ENCODE results near the gene CP. TPM values are rescaled to one million over a fixed set of nuclear protein-coding genes. Genes with fewer than 3 reads are reported as not detected.
A peak's percentile ranks its signal among the peaks of the same experiment; 100 is the strongest.

Gene CP
- total and polyA plus RNA-seq, 9 of the 15 experiments (the other 6 are each of a cell fraction or from before 2014, with no cell fraction given): 0.30 to 0.75 TPM; not detected in 7

- WGBS (ENCODE audit: insufficient coverage, low coverage, missing lambda C conversion rate): 2% methylated on average over 3 of the region's 3 CpGs
Observed at GRCh38 chr3:149203758-149204157, 17.9 kb downstream of the CP start.

GRCh38 chr3:149199474-149199873 lies 22.2 kb downstream of the CP start:
- H3K4me2 ChIP-seq (ENCODE audit: insufficient read depth, low read length): no peak overlapping the region
- intact Hi-C loops (cut with micrococcal nuclease) (no loop called here), in situ Hi-C loops (cut with MboI) (no loop called here)

More at GRCh38 chr3:149203758-149204157, 17.9 kb downstream of the CP start:
- H3K4me3 ChIP-seq: no peak overlapping the region
- ChIA-PET CTCF (ENCODE audit: low intra/inter-chr PET ratio) (no interaction called here), POLR2A (interaction anchor here (0.5 to 0.6 kb wide), 2 partner anchors 12 to 1802 kb away, joined by 3 read pairs; no protein-coding TSS in a partner anchor)
- no peaks in the 10 kb centered on the region for H3K4me1 ChIP-seq (replicated peaks in 1 of 2; ENCODE audit: control insufficient read depth in 2 of 2, insufficient read depth in 2 of 2, low read length in 2 of 2)
- H3K9ac ChIP-seq (ENCODE audit: insufficient read depth in 1 of 2, low read depth in 2 of 2, low read length in 2 of 2): no peak overlapping the region
- H3K9me1 ChIP-seq (ENCODE audit: control insufficient read depth, insufficient read depth, low read length): no peaks in the 10 kb centered on the region
- H4K20me1 ChIP-seq (replicated peaks; ENCODE audit: control insufficient read depth, insufficient read depth, low read length): no peaks in the 10 kb centered on the region
- H3K36me3 ChIP-seq (ENCODE audit: control insufficient read depth, insufficient read depth, low read length): no peaks in the 10 kb centered on the region
- in situ Hi-C loops (cut with MboI): no loop called here
- no peaks in the 10 kb centered on the region for H3K9me3 ChIP-seq (replicated peaks; ENCODE audit: control insufficient read depth, insufficient read depth, low read depth, low read length)
- H3K27me3 ChIP-seq (ENCODE audit: control insufficient read depth in 2 of 2, insufficient read depth in 2 of 2, low read length in 2 of 2): peaks cover 12 to 20% of the 10 kb centered on the region in 2 experiments; a peak in 4 of 5 replicates
- no peak overlapping the region for H2AFZ ChIP-seq (ENCODE audit: low read depth, low read length)
- FAIRE-seq (no peak), ATAC-seq (no peak), DNase-seq (ENCODE audit: extremely low read depth in 1 of 4, low spot score in 3 of 4) (no peak)
- H3K4me2 ChIP-seq (ENCODE audit: insufficient read depth, low read length): no peak overlapping the region
- H3K27ac ChIP-seq (ENCODE audit: extremely low read depth, low read depth, low read length): no peak overlapping the region
- TF ChIP-seq BDP1 (IDR thresholded peaks at IDR 0.05; ENCODE audit: insufficient read depth, insufficient read length) (no peak), NCOR1 (IDR thresholded peaks at IDR 0.05) (no peak), NRF1 (conservative IDR thresholded peaks at IDR 0.05 in 1 of 2, IDR thresholded peaks at IDR 0.05 in 1 of 2) (no peak)
- intact Hi-C loops (cut with micrococcal nuclease): no loop called here
- no peaks in the 10 kb centered on the region for H3K79me2 ChIP-seq (ENCODE audit: control insufficient read depth, insufficient read depth, low read length)
- BruUV-seq (replicated peaks): no TSS peak

More at GRCh38 chr3:149199474-149199873, 22.2 kb downstream of the CP start:
- H3K27ac ChIP-seq (ENCODE audit: extremely low read depth, low read depth, low read length): no peak overlapping the region
- peak; percentile 83 for TF ChIP-seq ZNF766 (CRISPR knock-in tag; conservative IDR thresholded peaks at IDR 0.05)
- TF ChIP-seq NFIC (IDR thresholded peaks at IDR 0.05): peak; percentile 75
- TF ChIP-seq MEIS2 (IDR thresholded peaks at IDR 0.05; ENCODE audit: partially characterized antibody): peak; percentile 62
- no peak for TF ChIP-seq RBM22 (IDR thresholded peaks at IDR 0.05; ENCODE audit: low read depth, low read length, poor library complexity, severe bottlenecking)
- no peak for TF ChIP-seq PBX2 (CRISPR knock-in tag; IDR thresholded peaks at IDR 0.05; ENCODE audit: low read depth)
- TF ChIP-seq PBX2 (tag; conservative IDR thresholded peaks at IDR 0.05; ENCODE audit: low read depth): peak; percentile 50
- peaks cover 15 to 23% of the 10 kb centered on the region in 2 experiments; a peak in 4 of 5 replicates for H3K27me3 ChIP-seq (ENCODE audit: control insufficient read depth in 2 of 2, insufficient read depth in 2 of 2, low read length in 2 of 2)
- no peaks in the 10 kb centered on the region for H3K9me1 ChIP-seq (ENCODE audit: control insufficient read depth, insufficient read depth, low read length)
- H3K4me3 ChIP-seq: no peak overlapping the region
- FAIRE-seq: no peak
- no peaks in the 10 kb centered on the region for H3K79me2 ChIP-seq (ENCODE audit: control insufficient read depth, insufficient read depth, low read length)
- H3K9ac ChIP-seq (ENCODE audit: insufficient read depth in 1 of 2, low read depth in 2 of 2, low read length in 2 of 2): no peak overlapping the region
- no peaks in the 10 kb centered on the region for H3K9me3 ChIP-seq (replicated peaks; ENCODE audit: control insufficient read depth, insufficient read depth, low read depth, low read length)
- no peaks in the 10 kb centered on the region for H4K20me1 ChIP-seq (replicated peaks; ENCODE audit: control insufficient read depth, insufficient read depth, low read length)
- no peaks in the 10 kb centered on the region for H3K36me3 ChIP-seq (ENCODE audit: control insufficient read depth, insufficient read depth, low read length)
- H2AFZ ChIP-seq (ENCODE audit: low read depth, low read length): no peak overlapping the region
- POLR2A ChIA-PET: no interaction called here
- no TSS peak for BruUV-seq (replicated peaks)
- H3K4me1 ChIP-seq (replicated peaks in 1 of 2; ENCODE audit: control insufficient read depth in 2 of 2, insufficient read depth in 2 of 2, low read length in 2 of 2): no peaks in the 10 kb centered on the region; a peak in 1 of 5 replicates
- no peak for ATAC-seq
- DNase-seq (ENCODE audit: extremely low read depth in 1 of 4, low spot score in 3 of 4): no peak
- CTCF ChIA-PET (ENCODE audit: low intra/inter-chr PET ratio): no interaction called here
- 2% methylated on average over 4 of the region's 4 CpGs for WGBS (ENCODE audit: insufficient coverage, low coverage, missing lambda C conversion rate)
